Right ventricle myocardium inferior (tissue), 1 donor: ENCODE results near the gene CLEC11A. TPM values are rescaled to one million over a fixed set of nuclear protein-coding genes. Genes with fewer than 3 reads are reported as not detected.

ENCODE experiments used
- ATAC-seq: fragments of 200-7000 bp; cut with Tn5 transposase; one replicate; pipeline ENCODE4 v1.9.1; 2020; ENCODE audit warnings: mild to moderate bottlenecking, moderate library complexity
- DNase-seq: peaks from one replicate; pipeline ENCODE4 v3.0.0; 2021; ENCODE audit errors: missing footprints
- intact Hi-C: fragments of 100-400 bp; cut with DNase I; formaldehyde crosslinking; loops from one replicate; pipeline ENCODE4 v1.11.0; 2022
- total RNA-seq: library from RNA; stranded (reverse); fragmentation: NEBNext Ultra II Directional; extraction: Animal tissue kit (Norgen Biotek cat#: 25700); gene quantifications from one replicate; pipeline ENCODE4 v1.2.1, GENCODE V29; 2021
- donor health status: DM: no; HTN: yes; CAD: no; lungs with severe emphysema.

CLEC11A gene
- total RNA-seq, 1 donor from 2014 or later, result 4.0 TPM

- no peak for ATAC-seq
- intact Hi-C loops, result no loop called here
Observed at GRCh38 chr19:50702871-50703829, 20.0 kb upstream of the CLEC11A start.

GRCh38 chr19:50703915-50704796 is 19.0 kb upstream of the CLEC11A start:
- DNase-seq, result no peak
- intact Hi-C loops, result no loop called here
- no peak for ATAC-seq

More at GRCh38 chr19:50702871-50703829, 20.0 kb upstream of the CLEC11A start:
- no peak for DNase-seq

GRCh38 chr19:50705422-50706019 is 17.6 kb upstream of the CLEC11A start:
- ATAC-seq, result no peak
- DNase-seq, result no peak
- intact Hi-C loops, result no loop called here

GRCh38 chr19:50706387-50706786 is 16.8 kb upstream of the CLEC11A start:
- no peak for DNase-seq
- no peak for ATAC-seq
- intact Hi-C loops, result no loop called here

GRCh38 chr19:50708179-50708879 is 14.8 kb upstream of the CLEC11A start:
- ATAC-seq, result no peak
- no peak for DNase-seq
- intact Hi-C loops, result no loop called here

- DNase-seq (no peak), ATAC-seq (no peak)
- intact Hi-C loops, result no loop called here
Observed at GRCh38 chr19:50710094-50710493, 13.1 kb upstream of the CLEC11A start.

- intact Hi-C loops, result no loop called here
- DNase-seq, result no peak
- ATAC-seq, result no peak
Observed at GRCh38 chr19:50710612-50711011, 12.6 kb upstream of the CLEC11A start.

- DNase-seq (no peak), ATAC-seq (no peak)
- intact Hi-C loops, result no loop called here
Observed at GRCh38 chr19:50711196-50711595, 12.0 kb upstream of the CLEC11A start.

- ATAC-seq, result no peak
- intact Hi-C loops, result no loop called here
- DNase-seq, result no peak
Observed at GRCh38 chr19:50711805-50712204, 11.4 kb upstream of the CLEC11A start.

GRCh38 chr19:50712833-50713232 is 10.3 kb upstream of the CLEC11A start:
- intact Hi-C loops, result no loop called here
- no peak for ATAC-seq
- DNase-seq, result no peak

- no peak for ATAC-seq
- DNase-seq, result no peak
- intact Hi-C loops, result no loop called here
Observed at GRCh38 chr19:50713556-50714236, 9.5 kb upstream of the CLEC11A start.

- no peak for ATAC-seq
- intact Hi-C loops, result no loop called here
- no peak for DNase-seq
Observed at GRCh38 chr19:50716178-50717025, 6.8 kb upstream of the CLEC11A start.

GRCh38 chr19:50717026-50717723 is 6.0 kb upstream of the CLEC11A start:
- ATAC-seq (no peak), DNase-seq (no peak)
- intact Hi-C loops, result no loop called here

GRCh38 chr19:50717891-50718254 is 5.3 kb upstream of the CLEC11A start:
- DNase-seq, result no peak
- intact Hi-C loops, result no loop called here
- no peak for ATAC-seq

- intact Hi-C loops, result no loop called here
- DNase-seq (no peak), ATAC-seq (no peak)
Observed at GRCh38 chr19:50718255-50719118, 4.7 kb upstream of the CLEC11A start.

GRCh38 chr19:50719119-50719435 is 4.1 kb upstream of the CLEC11A start:
- ATAC-seq (no peak), DNase-seq (no peak)
- intact Hi-C loops, result no loop called here
